NB4 (cell line): ENCODE data around the gene KRTAP27-1.

Experiments
- CTCF ChIP-seq: IDR thresholded peaks from one replicate; pipeline ENCODE4 v1.5.1; 2012; ENCODE audit warnings: low read depth, low read length
- MAX ChIP-seq: IDR thresholded peaks from 2 replicates; pipeline ENCODE4 v1.6.1; 2011; ENCODE audit warnings: low read depth, low read length
- POLR2A ChIP-seq: IDR thresholded peaks from 2 replicates; pipeline ENCODE4 v1.6.1; 2011; ENCODE audit warnings: mild to moderate bottlenecking; ENCODE audit not compliant: insufficient read length; ENCODE audit errors: extremely low read depth

- TF ChIP-seq CTCF (no peak), POLR2A (no peak), MAX (no peak)
Measured at GRCh38 chr21:30306884-30307283, 30.6 kb downstream of the KRTAP27-1 start.
